ENCODE results near the gene KIAA0930. TPM values are rescaled to one million over a fixed set of nuclear protein-coding genes. Genes with fewer than 3 reads are reported as not detected.
A peak's percentile ranks its signal among the peaks of the same experiment; 100 is the strongest.

KIAA0930 gene
- total RNA-seq, 2 donors from 2014 or later = 13.0 to 20.4 TPM

GRCh38 chr22:45248832-45249561, 8.3 kb upstream of the KIAA0930 start:
- peaks cover 0 to 7% of the 10 kb centered on the region in 2 donors for H3K4me1 ChIP-seq
- H3K4me3 ChIP-seq = no peak overlapping the region
- no peak for DNase-seq (ENCODE audit: low spot score)
- no peak overlapping the region for H3K27ac ChIP-seq
- H3K9me3 ChIP-seq = no peaks in the 10 kb centered on the region
- H3K27me3 ChIP-seq = no peaks in the 10 kb centered on the region
- H3K36me3 ChIP-seq = no peaks in the 10 kb centered on the region
- TF ChIP-seq CTCF (IDR thresholded peaks at IDR 0.05) = no peak

GRCh38 chr22:45246060-45246985, 5.6 kb upstream of the KIAA0930 start:
- H3K27me3 ChIP-seq = no peaks in the 10 kb centered on the region
- peak; percentile 76 for DNase-seq (ENCODE audit: low spot score)
- TF ChIP-seq CTCF (IDR thresholded peaks at IDR 0.05) = no peak
- peaks cover 0 to 11% of the 10 kb centered on the region in 2 donors for H3K4me1 ChIP-seq
- H3K36me3 ChIP-seq = no peaks in the 10 kb centered on the region
- H3K27ac ChIP-seq = peak overlapping the region; percentile 45
- no peak overlapping the region for H3K4me3 ChIP-seq
- H3K9me3 ChIP-seq = no peaks in the 10 kb centered on the region

- Histone ChIP-seq H3K27ac (no peak overlapping the region), H3K9me3 (no peaks in the 10 kb centered on the region), H3K36me3 (no peaks in the 10 kb centered on the region), H3K4me1 (peaks cover 0 to 16% of the 10 kb centered on the region in 2 donors), H3K4me3 (no peak overlapping the region), H3K27me3 (no peaks in the 10 kb centered on the region)
- no peak for DNase-seq (ENCODE audit: low spot score)
- no peak for TF ChIP-seq CTCF (IDR thresholded peaks at IDR 0.05)
Measured at GRCh38 chr22:45244916-45245315, 4.2 kb upstream of the KIAA0930 start.

DNA sequence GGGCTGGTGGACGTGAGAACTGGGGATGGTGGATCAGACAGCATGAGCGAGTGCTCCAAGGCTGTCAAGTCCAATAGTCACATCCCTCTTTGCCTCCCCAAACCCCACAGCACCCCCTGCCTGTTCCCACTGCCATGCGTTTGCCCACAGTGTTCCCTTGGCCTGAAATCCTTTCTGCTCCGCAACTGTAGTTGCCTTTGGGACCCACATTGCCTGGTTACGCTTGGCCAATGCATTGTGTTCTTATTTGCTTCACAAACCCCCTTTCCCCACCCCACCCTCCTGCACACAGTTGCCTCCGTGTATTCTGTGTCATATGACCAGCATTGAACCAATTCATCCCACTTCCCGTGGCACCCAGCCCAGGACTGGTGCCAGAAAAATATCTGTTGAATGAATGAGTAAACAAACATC, 2.1 kb upstream of the KIAA0930 start:
- TF ChIP-seq CTCF (IDR thresholded peaks at IDR 0.05) = no peak
- Histone ChIP-seq H3K27me3 (no peaks in the 10 kb centered on the region), H3K4me1 (peaks cover 0 to 27% of the 10 kb centered on the region in 2 donors), H3K4me3 (no peak overlapping the region), H3K36me3 (no peaks in the 10 kb centered on the region), H3K9me3 (no peaks in the 10 kb centered on the region), H3K27ac (no peak overlapping the region)
- no peak for DNase-seq (ENCODE audit: low spot score)

- Histone ChIP-seq H3K4me1 (peaks cover 0 to 26% of the 10 kb centered on the region in 2 donors), H3K27me3 (no peaks in the 10 kb centered on the region), H3K36me3 (no peaks in the 10 kb centered on the region), H3K4me3 (peak overlapping the region; percentile 68 to 76), H3K27ac (no peak overlapping the region), H3K9me3 (no peaks in the 10 kb centered on the region)
- no peak for TF ChIP-seq CTCF (IDR thresholded peaks at IDR 0.05)
- no peak for DNase-seq (ENCODE audit: low spot score)
Measured at GRCh38 chr22:45240104-45240809, 437 bp downstream of the KIAA0930 start.

All from right atrium auricular region (tissue), 2 donors.